ENCODE results near the gene PLEKHA6. TPM values are rescaled to one million over a fixed set of nuclear protein-coding genes. Genes with fewer than 3 reads are reported as not detected.

The PLEKHA6 gene
- total and polyA plus RNA-seq, 2 of the 8 experiments (the other 6 are each of a cell fraction or from before 2014, with no cell fraction given), result 4.8 to 20.2 TPM

DNA sequence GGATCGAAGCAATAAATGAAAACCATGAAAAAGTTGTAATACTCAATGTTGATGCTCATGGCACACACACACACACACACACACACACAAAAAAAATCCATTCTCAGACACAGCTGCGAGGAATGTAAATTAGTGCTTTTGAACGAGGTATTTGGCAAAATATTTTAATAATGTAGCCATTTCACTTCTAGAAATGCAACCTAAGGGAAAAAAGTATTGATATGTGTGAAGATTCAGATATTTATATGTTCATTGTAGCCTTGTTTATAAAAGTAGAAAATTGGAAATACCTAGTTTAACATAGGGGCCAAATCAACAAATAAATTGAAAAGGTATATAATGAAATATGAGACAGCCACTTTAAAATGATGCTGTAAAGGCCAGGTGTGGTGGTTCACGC lies 3.8 kb downstream of the PLEKHA6 start:
- Histone ChIP-seq H4K8ac (ENCODE audit: extremely low read depth, insufficient read depth, low read length) (no peak overlapping the region), H3K4me3 (ENCODE audit: extremely low read depth in 1 of 4, insufficient read depth in 2 of 4, low read depth in 3 of 4, low read length in 4 of 4) (no peak overlapping the region), H2BK20ac (ENCODE audit: low read length) (no peak overlapping the region), H3K23me2 (ENCODE audit: low read depth, low read length) (no peaks in the 10 kb centered on the region), H3K56ac (replicated peaks; ENCODE audit: insufficient read length, low read depth, low read length) (no peak overlapping the region), H4K20me1 (replicated peaks in 1 of 2; ENCODE audit: control insufficient read depth in 1 of 2, insufficient read depth in 2 of 2, low read length in 2 of 2) (no peaks in the 10 kb centered on the region), H4K5ac (ENCODE audit: insufficient read length, low read depth, low read length) (no peak overlapping the region), H3K79me2 (ENCODE audit: control insufficient read depth in 1 of 2, insufficient read depth in 2 of 2, low read length in 2 of 2) (no peaks in the 10 kb centered on the region), H3K36me3 (ENCODE audit: control insufficient read depth in 2 of 4, insufficient read depth in 4 of 4, low read length in 3 of 4) (no peaks in the 10 kb centered on the region), H4K91ac (replicated peaks; ENCODE audit: insufficient read length, low read length) (no peak overlapping the region), H3K9ac (replicated peaks in 1 of 4; ENCODE audit: extremely low read depth in 1 of 4, low read depth in 3 of 4, low read length in 3 of 4) (no peak overlapping the region), H3K23ac (ENCODE audit: insufficient read length) (no peak overlapping the region), H3K9me3 (ENCODE audit: insufficient read depth in 2 of 2, low read depth in 1 of 2, low read length in 1 of 2) (no peaks in the 10 kb centered on the region), H3K27me3 (replicated peaks in 1 of 4; ENCODE audit: control insufficient read depth in 3 of 4, extremely low read depth in 1 of 4, insufficient read depth in 3 of 4, low read length in 3 of 4) (no peaks in the 10 kb centered on the region), H3K4ac (replicated peaks; ENCODE audit: insufficient read length, low read depth, low read length) (no peak overlapping the region), H3K14ac (ENCODE audit: insufficient read length) (no peak overlapping the region), H2BK120ac (replicated peaks; ENCODE audit: low read depth, low read length) (no peak overlapping the region), H3K18ac (ENCODE audit: extremely low read depth, low read length) (no peak overlapping the region), H2AK5ac (ENCODE audit: low read depth, low read length) (no peak overlapping the region), H3K4me2 (ENCODE audit: insufficient read depth in 1 of 2, low read depth in 2 of 2, low read length in 2 of 2) (no peak overlapping the region), H2AFZ (ENCODE audit: low read length) (no peak overlapping the region), H3K27ac (ENCODE audit: low read depth, low read length) (no peak overlapping the region), H3K4me1 (replicated peaks in 1 of 4; ENCODE audit: control insufficient read depth in 3 of 4, insufficient read depth in 4 of 4, low read length in 3 of 4) (peaks cover 17 to 27% (median 20%) of the 10 kb centered on the region in 4 experiments), H3K79me1 (ENCODE audit: low read depth, low read length) (no peaks in the 10 kb centered on the region), H2BK5ac (ENCODE audit: low read depth, low read length) (no peak overlapping the region), H2BK12ac (ENCODE audit: low read depth, low read length) (no peak overlapping the region), H2BK15ac (ENCODE audit: low read length) (no peak overlapping the region)
- ChIA-PET POLR2A (ENCODE audit: partially characterized antibody) (no interaction called here), CTCF (ENCODE audit: partially characterized antibody) (interaction anchor here (0.5 to 7.7 kb wide), 6 partner anchors 7 to 313 kb away, joined by 3 to 75 read pairs (median 3); no protein-coding TSS in a partner anchor)
- WGBS, 2 experiments (ENCODE audit: extremely low coverage in 1 of 2, insufficient coverage in 1 of 2, insufficient read length in 1 of 2, insufficient replicate concordance in 2 of 2, low coverage in 1 of 2, low lambda C conversion rate in 2 of 2, missing lambda C conversion rate in 1 of 2), result 88% methylated on average over 4 of the region's 4 CpGs; no CpG with 5 or more reads in 1 of the 2 experiments
- TF ChIP-seq YY1 (IDR thresholded peaks at IDR 0.05; ENCODE audit: low read depth, low read length), result no peak
- TF ChIP-seq RBBP5 (IDR thresholded peaks at IDR 0.05; ENCODE audit: borderline replicate concordance, low read depth, low read length), result no peak
- TF ChIP-seq SIRT6 (IDR thresholded peaks at IDR 0.05; ENCODE audit: low read length), result no peak
- TF ChIP-seq, protein P1, sequence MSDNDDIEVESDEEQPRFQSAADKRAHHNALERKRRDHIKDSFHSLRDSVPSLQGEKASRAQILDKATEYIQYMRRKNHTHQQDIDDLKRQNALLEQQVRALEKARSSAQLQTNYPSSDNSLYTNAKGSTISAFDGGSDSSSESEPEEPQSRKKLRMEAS (IDR thresholded peaks at IDR 0.05), result no peak
- no peak for TF ChIP-seq FOSL1 (IDR thresholded peaks at IDR 0.05; ENCODE audit: insufficient read depth, low read depth, low read length)
- no peak for TF ChIP-seq POU5F1 (IDR thresholded peaks at IDR 0.05; ENCODE audit: low read depth, low read length)
- TF ChIP-seq, protein P2, sequence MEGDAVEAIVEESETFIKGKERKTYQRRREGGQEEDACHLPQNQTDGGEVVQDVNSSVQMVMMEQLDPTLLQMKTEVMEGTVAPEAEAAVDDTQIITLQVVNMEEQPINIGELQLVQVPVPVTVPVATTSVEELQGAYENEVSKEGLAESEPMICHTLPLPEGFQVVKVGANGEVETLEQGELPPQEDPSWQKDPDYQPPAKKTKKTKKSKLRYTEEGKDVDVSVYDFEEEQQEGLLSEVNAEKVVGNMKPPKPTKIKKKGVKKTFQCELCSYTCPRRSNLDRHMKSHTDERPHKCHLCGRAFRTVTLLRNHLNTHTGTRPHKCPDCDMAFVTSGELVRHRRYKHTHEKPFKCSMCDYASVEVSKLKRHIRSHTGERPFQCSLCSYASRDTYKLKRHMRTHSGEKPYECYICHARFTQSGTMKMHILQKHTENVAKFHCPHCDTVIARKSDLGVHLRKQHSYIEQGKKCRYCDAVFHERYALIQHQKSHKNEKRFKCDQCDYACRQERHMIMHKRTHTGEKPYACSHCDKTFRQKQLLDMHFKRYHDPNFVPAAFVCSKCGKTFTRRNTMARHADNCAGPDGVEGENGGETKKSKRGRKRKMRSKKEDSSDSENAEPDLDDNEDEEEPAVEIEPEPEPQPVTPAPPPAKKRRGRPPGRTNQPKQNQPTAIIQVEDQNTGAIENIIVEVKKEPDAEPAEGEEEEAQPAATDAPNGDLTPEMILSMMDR (IDR thresholded peaks at IDR 0.05; ENCODE audit: control extremely low read depth in 1 of 3, insufficient read depth in 1 of 3, low read depth in 1 of 3, low read length in 3 of 3), result no peak
- no peak for TF ChIP-seq POLR2A (IDR thresholded peaks at IDR 0.05; ENCODE audit: control extremely low read depth in 1 of 2, low read depth in 2 of 2, low read length in 2 of 2)
- TF ChIP-seq ASH2L (IDR thresholded peaks at IDR 0.05; ENCODE audit: low read length), result no peak
- DNase-seq (ENCODE audit: low read depth in 1 of 2, low spot score in 2 of 2), result no peak
- FAIRE-seq, result no peak
